Left ventricle myocardium superior (tissue), 1 donor: ENCODE measurements around the gene TINAGL1. TPM values are rescaled to one million over a fixed set of nuclear protein-coding genes. Genes with fewer than 3 reads are reported as not detected.
A peak's percentile ranks its signal among the peaks of the same experiment; 100 is the strongest.
"Not testable (repeated sequence)": the region's sequence is repeated elsewhere in the genome, so short reads cannot be mapped to it uniquely, and the experiment has no call there.

Experiments
- ATAC-seq: fragments of 200-7000 bp; cut with Tn5 transposase; one replicate; pipeline ENCODE4 v1.9.1; 2020; ENCODE audit warnings: mild to moderate bottlenecking, moderate library complexity
- DNase-seq: peaks from one replicate; pipeline ENCODE4 v3.0.0-alpha.2; 2020
- intact Hi-C: fragments of 100-400 bp; cut with micrococcal nuclease; formaldehyde crosslinking; loops from one replicate; pipeline ENCODE4 v1.11.0; 2022
- total RNA-seq: library from RNA; stranded (reverse); fragmentation: NEBNext Ultra II Directional; extraction: Animal tissue kit (Norgen Biotek cat#: 25700); gene quantifications from one replicate; pipeline ENCODE4 v1.2.1, GENCODE V29; 2021
- donor health status: DM: no; HTN: yes; CAD: no; lungs with severe emphysema.

Gene TINAGL1
- total RNA-seq, 1 donor from 2014 or later, result 274 TPM

- ATAC-seq, result no peak
- DNase-seq, result no peak
- intact Hi-C loops, result no loop called here
These were observed 4.7 kb downstream of the TINAGL1 start for GRCh38 chr1:31580891-31581603.

DNA sequence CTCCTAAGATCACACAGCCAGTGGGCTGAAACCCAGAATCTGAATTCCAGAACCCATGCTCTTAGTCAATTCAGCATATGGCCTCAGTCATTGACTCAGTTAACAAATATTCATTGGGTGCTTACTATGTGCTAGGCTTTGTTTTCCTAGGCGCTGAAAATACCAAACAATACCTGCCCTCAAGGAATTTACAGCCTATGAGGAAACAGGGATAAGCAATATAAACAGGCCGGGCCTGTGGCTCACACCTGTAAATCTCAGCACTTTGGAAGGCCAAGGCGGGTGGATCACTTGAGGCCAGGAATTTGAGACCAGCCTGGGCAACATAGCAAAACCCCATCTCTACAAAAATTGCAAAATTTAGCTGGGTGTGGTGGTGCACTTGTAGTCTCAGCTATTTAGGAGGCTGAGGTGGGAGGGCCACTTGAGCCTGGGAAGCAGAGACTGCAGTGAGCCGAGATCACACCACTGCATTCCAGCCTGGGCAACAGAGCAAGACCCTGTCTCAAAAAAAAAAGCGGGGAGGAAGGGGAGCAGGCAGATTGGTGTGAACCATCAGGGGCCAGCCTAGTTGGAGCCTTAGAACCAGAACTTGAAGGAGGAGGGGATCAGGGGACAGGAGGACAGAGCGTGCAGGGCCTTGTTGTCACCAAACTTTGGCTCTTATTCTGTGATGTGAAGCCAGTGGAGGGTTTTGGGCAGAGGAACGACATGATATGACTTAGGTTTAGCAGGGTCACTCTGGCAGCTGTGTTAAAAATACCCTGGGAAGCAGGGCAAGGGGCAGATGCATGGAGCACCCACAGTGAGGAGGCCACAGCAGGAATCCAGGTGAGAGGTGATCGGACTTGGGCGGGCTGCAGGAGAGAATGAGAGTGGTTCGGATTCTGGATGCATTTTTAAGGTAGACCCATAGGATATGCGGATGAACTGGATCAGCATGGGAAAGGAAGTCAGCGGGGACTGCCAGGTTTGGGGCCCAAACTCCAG, 5.8 kb downstream of the TINAGL1 start:
- ATAC-seq (peak; percentile 64), DNase-seq (peak; percentile 66)
- intact Hi-C loops, result no loop called here

GRCh38 chr1:31583082-31583994, 7.0 kb downstream of the TINAGL1 start:
- DNase-seq, result peak; percentile 52
- intact Hi-C loops, result no loop called here
- ATAC-seq, result peak; percentile 5

DNA sequence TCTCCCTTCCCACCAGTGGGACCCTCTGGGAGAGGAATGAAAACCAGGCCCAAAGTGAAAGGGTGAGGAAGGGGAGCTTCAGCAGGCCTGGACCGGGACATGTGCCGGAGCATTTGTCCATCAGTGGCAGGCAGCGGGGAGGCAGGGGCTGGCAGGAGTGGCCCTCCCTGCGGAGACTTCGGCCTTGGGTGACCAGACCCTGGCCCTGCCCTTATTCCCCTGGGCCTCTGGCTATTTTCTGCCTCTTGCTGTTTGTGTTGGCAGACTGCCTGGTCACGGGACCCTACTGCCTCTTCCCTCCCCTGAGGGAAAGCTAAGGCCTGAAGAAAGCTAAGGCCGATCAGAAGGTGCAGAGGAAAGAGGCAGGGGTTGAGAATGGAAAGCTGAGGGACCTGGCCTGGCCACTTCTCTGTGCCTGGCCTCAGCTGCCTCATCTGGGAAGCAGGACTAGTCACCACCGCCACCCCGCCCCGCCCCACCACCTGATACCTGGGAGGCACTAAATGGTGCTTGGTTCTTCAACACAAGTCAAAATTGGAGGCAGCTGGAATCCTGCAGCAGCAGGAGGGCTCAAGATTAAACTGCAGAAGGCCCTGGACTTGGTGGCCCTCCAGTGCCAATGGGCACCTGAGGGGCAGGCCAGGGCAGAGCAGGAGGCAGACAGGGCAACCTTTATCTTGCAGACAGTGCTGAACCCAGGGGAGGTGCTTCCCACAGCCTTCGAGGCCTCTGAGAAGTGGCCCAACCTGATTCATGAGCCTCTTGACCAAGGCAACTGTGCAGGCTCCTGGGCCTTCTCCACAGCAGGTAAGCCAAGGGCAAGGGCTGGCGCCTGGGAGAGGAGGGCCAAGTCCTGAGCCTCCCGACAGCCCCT, 7.9 kb downstream of the TINAGL1 start:
- DNase-seq (peak; percentile 89), ATAC-seq (peak; percentile 58)

DNA sequence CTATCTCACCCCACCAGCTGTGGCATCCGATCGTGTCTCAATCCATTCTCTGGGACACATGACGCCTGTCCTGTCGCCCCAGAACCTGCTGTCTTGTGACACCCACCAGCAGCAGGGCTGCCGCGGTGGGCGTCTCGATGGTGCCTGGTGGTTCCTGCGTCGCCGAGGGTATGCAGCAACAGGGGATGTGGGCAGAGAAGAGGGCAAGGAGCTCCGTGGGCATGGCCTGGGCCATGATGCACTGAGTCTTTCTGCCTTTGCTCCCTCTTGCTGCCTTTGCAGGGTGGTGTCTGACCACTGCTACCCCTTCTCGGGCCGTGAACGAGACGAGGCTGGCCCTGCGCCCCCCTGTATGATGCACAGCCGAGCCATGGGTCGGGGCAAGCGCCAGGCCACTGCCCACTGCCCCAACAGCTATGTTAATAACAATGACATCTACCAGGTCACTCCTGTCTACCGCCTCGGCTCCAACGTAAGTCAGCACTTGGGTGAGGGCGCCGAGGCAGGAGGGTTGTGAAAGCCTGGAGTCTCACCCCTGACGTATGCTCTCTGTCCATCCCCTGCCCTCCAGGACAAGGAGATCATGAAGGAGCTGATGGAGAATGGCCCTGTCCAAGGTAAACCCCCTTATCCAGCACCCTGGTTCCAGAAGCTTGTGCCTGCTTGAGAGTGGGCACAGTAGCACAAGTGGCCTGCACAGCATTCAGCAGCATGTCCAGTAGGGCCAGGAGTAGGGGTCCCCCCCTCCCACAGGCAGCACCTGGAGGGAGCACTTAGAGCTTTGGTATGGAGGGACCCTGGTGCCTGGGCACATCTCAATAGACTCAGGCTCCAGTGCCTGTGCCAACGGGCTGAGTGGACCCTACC, 8.8 kb downstream of the TINAGL1 start:
- DNase-seq (no peak), ATAC-seq (no peak)
- intact Hi-C loops, result no loop called here

More for the DNA sequence above, 7.9 kb downstream of the TINAGL1 start:
- intact Hi-C loops, result no loop called here

GRCh38 chr1:31585736-31586365, 9.5 kb downstream of the TINAGL1 start:
- ATAC-seq (no peak), DNase-seq (no peak)
- intact Hi-C loops, result no loop called here

DNA sequence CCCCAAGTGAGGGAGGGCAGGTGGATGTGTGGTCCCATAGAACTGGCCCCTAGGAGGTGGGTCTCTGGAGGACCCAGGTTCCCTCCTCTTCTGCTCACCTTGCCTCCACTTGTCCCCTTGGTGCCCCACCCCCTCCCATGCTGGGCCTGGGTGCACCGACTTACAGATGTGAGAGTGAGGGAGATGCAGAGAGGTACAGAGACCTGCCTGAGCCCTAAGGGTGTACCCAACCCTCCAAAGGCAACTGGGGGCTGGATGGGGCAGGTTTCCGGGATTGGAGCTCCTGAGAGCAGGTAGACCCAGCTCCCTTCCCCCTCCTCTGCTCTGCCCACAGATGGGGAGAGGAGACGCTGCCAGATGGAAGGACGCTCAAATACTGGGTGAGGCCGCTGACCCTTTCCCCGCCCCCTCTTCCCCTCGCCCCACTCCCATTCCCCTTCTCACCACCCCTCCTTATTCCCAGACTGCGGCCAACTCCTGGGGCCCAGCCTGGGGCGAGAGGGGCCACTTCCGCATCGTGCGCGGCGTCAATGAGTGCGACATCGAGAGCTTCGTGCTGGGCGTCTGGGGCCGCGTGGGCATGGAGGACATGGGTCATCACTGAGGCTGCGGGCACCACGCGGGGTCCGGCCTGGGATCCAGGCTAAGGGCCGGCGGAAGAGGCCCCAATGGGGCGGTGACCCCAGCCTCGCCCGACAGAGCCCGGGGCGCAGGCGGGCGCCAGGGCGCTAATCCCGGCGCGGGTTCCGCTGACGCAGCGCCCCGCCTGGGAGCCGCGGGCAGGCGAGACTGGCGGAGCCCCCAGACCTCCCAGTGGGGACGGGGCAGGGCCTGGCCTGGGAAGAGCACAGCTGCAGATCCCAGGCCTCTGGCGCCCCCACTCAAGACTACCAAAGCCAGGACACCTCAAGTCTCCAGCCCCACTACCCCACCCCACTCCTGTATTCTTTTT, 10.3 kb downstream of the TINAGL1 start:
- intact Hi-C loops, result no loop called here
- DNase-seq (no peak), ATAC-seq (no peak)

GRCh38 chr1:31587328-31587699, 11.0 kb downstream of the TINAGL1 start:
- DNase-seq, intact Hi-C loops, ATAC-seq: not testable (repeated sequence)

- ATAC-seq (peak; percentile 52), DNase-seq (peak; percentile 85)
- intact Hi-C loops, result no loop called here
These were observed 11.6 kb downstream of the TINAGL1 start for GRCh38 chr1:31587720-31588423.

DNA sequence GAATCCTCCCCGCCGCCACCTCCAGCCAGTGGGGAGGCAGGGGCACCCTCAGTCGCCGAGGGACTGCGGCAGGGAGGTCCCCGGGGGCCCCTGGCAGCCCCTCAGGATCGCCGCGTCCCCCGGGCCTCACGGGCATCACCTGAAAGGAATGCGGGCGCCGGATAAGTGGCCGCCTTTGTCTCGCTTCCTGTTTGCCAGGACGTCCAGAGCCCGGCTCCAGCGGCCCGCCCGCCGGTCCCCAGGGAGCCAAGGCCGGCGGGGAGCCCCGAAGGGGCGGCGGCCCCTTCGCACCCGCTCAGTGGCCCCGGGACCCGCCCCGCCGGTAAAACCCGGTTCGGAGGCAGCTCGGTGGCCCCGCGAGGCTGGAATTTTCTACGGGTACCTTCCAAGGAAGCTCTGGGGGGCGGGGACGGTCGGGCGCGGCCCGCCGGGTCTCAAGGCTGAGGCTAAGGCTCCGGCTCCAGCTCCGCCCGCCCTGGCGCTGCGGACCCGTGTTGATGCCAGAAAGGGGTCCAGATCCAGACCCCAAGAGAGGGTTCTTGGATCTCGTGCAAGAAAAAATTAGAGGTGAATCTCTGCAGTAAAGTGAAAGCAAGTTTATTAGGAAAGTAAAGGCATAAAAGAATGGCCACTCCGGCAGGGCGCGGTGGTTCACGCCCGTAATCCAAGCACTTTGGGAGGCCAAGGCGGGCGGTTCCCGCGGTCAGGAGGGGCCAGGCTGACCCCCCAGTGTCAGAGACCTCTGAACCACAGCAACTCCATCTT, 12.6 kb downstream of the TINAGL1 start:
- DNase-seq (peak; percentile 69), ATAC-seq (peak; percentile 23)
- intact Hi-C loops, result no loop called here

GRCh38 chr1:31591425-31592093, 15.2 kb downstream of the TINAGL1 start:
- no peak for ATAC-seq

GRCh38 chr1:31592132-31592531, 15.8 kb downstream of the TINAGL1 start:
- intact Hi-C loops, result no loop called here
- ATAC-seq, result no peak
- no peak for DNase-seq

More at GRCh38 chr1:31591425-31592093, 15.2 kb downstream of the TINAGL1 start:
- intact Hi-C loops, result no loop called here
- DNase-seq, result no peak

DNA sequence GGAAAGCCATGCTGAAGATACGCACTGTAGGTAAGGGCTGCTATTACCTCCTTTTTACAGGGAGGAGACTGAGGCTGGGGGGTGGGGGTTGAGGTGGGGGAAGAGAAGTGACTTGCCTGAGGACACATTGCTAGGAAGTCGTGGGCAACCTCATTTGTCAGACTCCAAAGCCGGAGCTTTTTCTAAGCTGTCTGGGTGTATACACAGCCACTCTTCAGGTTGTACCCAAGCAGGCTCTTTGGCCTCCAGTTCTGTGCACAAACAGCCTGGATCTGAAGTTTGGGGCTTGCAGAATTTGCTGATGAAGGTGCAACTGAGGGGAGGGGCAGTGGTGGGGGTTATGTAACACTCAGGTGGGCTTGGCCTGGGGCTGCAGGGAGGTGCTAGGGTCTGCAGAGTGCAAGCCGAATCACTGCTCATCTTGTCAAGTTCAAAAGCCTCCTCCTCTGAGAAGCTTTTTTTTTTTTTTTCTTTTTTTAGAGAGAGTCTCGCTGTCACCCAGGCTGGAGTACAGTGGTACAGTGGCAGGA, 16.9 kb downstream of the TINAGL1 start:
- ATAC-seq (no peak), DNase-seq (no peak)
- intact Hi-C loops, result no loop called here
